COR-L47 (cell line): ENCODE results near the gene KRTAP10-12.
"Not testable (repeated sequence)": the region's sequence is repeated elsewhere in the genome, so short reads cannot be mapped to it uniquely, and the experiment has no call there.

Experiments used
- DNase-seq: peaks from one replicate; lab custom pipeline; 2025; lab: John Stamatoyannopoulos, UW

The KRTAP10-12 gene

DNA sequence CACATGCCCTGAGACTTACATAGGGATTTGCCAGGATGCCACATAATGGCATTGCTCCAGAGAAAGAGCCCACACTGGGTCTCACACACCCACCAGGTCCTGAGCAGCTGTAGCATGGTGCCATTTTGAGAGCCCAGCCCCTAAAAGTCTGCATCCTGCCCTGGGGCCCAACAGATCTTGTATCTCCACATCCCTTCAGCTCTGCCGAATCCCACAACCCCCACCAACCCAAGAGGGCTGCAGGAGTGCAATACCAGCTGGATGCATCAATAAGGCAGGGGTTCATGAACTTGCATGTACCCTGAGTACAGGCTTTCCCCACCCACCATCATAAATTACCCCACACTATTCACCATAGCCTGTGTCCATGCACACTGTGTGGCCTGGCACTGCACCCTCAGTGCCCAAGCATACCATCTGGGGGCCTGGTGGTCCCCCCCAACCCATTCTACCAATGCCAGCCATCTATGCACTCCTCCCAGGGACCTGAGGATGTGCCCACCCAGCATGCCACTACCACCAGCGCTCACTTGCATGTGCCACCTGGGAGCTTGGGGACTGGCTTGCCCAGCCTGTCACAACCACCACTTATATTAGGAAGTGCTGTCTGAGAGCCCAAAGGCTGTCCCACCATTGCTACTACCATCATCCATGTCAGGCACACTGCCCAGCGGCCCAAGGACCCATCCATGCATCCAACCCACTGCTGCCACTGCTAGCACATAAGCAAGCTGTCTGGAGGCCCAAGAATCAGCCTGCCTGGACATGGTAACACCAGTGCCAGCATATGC, 26.1 kb upstream of the KRTAP10-12 start:
- DNase-seq = no peak

DNA sequence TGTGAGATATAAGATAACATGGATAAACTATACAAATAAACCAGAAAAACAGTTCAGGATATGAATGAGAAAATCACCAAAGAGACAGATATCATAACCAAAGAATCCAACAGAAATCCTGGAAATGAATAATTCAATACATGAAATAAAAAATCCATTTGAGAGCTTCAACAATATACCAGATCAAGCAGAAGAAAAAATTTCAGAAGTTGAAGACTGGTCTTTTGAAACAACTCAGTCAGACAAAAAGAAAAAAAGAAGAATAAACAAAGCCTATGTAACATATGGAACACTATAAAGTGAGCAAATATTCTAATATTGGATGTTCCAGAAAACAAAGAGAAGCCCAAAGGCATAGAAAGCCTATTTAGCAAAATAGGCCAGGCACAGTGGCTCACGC, 25.1 kb upstream of the KRTAP10-12 start:
- no peak for DNase-seq

DNA sequence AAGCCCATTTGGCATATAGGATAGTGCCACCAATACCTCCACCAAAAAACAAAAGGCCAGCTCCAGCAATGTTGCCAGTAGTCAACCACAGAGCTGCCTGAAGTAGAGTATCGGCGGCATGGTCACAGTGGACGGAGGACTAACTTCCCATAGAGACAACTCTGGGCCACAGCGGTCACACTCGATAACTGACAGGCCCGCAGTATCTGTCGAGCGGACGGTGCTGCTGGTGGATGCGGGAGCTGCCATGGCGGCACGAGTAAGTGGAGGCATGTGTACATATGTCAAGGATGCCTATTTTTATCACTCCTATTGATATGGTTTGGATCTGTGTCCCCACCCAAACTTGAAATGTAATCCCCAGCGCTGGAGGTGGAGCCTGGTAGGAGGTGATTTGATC, 19.1 kb upstream of the KRTAP10-12 start:
- no peak for DNase-seq

DNA sequence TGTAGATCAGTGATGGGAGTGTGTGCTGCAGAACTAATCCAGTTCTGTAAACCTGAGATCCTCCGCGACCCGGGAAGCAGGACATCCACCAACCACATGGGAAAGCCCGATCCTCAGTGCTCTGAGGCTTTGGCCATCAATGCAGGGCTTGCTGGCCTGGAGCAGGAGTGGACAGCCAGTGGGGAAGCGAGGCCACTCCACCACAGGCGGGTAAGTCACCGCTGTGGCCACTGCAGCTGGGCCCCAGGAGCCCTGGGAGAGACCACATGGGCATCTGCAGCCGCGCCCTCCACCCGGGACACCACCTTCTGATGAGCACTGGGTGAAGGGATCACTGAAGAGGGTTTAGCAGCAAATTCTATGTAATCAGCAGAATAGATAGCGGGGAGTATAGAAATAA, 15.8 kb upstream of the KRTAP10-12 start:
- DNase-seq = no peak

DNA sequence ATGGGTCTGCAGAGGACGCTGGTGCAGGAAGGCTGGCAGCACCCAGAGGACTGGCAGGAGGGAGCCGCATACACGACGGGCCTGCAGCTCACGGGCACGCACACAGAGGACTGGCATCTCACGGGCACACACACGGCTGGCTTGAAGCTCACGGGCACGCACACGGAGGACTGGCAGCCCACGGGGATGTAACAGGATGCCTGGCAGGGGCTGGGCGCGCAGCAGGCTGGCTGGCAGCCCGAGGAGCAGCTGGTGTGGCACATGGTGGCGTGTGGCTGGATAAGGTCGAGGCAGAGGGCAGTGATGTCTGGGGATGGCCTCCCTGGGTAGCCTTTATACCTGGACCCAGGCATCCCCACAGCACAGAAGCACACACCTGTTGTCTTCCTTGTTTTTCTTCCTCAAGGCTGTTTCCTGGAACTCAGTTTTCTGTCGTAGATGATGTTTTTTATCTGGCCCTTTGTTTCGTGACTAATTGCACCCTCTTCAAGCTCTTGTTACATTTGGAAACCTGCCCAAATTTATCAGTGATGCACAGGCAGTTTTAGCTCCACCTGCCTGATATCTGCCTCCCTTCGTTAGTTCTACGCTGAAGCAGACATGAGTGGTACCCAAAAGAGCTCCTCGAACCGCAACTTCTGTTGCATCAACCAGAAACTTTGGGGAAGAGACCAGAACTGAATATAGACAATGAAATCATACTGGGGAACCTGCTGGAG, 15.0 kb upstream of the KRTAP10-12 start, which contains the start of gene KRTAP12-1:
Gene KRTAP12-1 (minus strand): TSS at position 303 of the 719 bp plus-strand sequence. CDS start 40 bp downstream, at position 263.
- peak; percentile 97 for DNase-seq

DNA sequence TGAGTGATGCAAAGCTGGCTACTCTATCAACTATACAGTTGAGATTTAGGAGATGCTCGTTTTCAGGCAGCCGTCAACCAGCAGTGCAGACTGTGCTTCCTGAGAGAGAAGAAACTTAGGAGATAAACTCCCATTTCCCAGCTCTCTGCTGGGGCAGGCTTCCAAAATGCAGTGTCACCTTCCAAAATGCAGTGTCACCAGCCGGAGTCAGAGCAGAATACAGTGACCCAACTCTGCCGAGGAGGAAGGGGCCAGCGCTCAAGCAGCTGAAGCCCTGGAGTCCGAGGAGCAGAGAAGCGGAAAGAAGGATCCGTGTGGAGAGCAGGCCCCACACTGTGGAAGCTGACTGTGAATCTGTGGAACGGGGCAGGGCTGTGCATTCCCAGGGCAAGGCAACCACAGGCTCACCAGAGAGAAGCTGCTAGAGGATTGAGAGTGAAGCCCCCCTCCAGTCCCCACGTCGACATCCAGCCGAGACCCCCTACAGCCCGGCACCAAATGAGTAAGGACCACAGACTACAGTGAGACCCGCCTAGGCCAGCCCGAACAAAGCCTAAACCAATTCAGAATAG, 14.3 kb upstream of the KRTAP10-12 start:
- DNase-seq = no peak

DNA sequence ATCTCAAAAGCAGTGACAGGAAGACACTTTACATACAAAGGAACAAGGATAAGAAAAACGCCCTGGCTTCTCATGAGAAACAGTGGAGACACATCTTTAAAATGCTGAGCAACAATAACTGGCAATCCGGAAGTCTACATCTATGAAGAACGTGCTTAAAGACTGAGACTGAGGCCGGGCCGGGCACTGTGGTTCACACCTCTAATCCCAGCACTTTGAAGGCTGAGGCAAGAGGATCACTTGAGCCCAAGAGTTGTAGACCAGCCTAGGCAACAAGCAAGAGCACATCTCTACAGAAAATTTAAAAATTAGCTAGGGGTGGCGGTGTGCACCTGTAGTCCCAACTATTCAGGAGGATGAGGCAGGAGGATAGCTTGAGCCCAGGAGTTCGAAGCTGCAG, 12.9 kb upstream of the KRTAP10-12 start:
- DNase-seq = no peak

DNA sequence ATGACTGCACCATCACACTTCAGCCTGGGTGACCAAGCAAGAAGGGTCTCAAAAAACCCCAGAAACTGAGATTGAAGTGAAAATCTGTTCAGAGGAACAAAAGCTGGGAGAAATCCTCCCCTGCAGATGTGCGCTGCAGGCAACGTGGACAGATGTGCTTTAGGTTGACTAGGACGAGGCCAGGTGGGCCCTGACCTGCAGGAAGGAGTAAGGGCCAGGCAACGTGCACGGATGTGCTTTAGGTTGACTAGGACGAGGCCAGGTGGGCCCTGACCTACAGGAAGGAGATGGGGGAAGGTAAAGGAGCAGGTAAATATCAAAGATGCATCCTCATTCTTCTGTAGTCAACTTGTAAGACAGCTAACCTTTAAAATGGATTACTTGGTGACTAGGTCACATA, 12.5 kb upstream of the KRTAP10-12 start:
- no peak for DNase-seq

DNA sequence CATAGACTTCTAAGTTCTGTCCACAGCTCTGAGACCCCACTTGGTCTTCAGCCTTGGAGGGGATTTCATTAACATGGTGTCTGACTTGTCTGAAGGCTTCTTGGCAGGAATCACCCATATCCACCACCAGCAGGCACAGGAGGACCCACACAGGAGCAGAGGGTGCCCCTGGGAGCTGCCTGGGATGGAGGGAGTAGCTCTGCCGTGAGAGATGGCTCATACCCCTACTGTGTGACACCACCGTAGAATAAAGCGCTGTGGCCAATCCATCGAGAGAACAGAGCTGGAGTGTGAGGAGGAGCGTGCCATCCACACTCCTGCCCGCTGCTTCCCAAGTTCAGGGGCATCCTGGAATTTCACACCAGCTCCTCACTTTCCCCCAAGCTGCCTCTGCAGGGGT, 11.9 kb upstream of the KRTAP10-12 start:
- not testable (repeated sequence) for DNase-seq

DNA sequence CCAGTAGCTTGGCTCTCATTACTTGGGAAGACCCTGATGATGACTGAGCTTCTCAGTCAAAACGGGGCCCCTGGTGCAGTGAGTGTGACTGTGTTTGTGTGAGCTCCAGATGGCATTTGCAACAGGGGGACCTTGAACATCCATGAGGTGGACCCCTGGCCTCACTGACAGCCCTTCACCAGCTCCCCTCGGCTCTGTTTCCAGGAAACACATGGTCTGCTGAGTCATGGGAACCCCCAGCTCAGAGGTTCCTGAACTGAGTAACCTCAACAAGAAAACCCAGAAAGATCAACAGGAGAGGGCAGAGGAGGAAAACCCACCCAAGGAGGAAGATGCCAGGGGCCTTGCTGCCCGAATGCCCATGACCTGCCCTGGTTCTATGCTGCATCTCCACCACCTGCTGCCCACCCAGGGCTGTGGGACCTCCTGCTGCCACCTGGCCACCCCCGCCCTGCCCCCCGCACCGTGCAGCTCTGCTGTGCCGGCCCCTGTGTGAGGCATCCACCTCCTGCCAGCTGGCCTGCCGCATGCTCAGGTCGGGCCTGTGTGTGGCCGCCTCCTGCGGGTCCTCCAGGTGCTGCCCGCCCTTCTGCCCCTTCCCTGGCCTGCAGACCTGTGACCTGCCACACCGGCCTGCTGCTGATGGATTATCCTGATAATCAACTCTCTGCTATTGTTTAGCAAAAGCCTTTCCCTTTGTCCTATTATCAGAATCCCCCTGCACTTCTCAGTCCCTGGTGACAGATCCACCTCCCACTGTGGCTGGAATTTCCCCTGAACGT, 10.8 kb upstream of the KRTAP10-12 start:
- DNase-seq = no peak

DNA sequence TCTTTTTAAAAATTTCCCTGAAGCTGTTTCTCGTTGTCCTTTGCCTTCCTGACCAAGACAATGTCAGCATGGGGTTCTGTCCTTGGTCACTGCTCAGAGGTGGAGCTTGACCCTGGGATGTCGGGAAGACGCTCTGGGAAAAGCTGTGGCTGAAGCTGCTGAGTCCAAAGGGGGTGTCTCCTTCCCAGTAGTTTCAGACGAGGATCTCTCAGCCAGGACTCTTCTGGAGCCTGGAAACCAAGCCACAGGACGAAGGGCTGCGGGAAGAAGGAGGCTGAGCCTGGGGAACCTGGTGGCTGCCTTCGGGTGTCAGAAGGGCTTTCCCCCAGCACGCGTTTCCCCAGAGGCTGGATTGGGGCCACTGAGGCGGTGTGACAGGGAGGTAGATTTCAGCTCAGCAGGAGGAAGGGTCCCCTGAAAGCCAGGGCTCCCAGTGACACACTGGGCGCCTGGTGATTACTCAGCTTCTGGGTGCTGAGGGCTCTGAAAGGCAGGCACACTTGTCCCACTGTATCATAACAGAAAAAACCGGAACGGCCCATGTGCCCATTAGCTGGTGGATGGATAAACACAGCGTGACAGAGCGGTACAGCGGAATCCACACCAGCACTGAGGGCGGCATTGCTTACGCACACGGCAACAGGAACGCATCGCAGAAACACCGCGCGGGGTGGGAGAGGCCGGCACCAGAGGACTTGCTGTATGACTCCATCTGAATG, 10.0 kb upstream of the KRTAP10-12 start:
- DNase-seq = no peak

DNA sequence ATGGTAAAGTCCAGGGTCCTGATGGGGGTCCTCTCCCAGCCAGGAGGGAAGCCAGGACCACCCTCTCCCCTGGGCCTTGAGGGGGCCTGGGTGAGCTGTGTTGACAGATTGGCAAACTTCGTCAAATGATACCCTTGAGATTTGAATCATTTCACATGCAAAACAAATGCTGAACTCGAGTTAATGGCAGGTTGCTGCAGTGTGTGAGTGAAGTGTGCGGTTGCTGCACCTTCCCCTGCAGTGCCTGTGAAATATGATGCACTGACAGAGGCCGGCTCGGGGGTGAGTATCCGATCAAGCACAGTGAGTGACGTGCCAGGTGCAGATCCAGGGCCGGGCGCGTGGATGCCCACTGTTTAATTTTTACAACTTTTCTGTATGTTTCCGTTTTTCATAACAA, 9.3 kb upstream of the KRTAP10-12 start:
- DNase-seq = no peak

DNA sequence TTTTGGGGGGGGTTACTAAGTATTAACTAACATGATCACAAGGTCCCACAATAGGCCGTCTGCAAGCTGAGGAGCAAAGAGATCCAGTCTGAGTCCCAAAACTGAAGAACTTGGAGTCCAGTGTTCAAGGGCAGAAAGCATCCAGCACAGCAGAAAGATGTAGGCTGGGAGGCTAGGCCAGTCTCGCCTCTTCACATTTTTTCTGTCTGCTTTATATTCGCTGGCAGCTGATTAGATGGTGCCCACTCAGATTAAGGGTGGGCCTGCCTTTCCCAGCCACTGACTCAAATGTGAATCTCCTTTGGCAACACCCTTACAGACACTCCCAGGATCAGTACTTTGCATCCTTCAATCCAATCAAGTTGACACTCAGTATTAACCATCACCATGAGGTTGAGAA, 7.2 kb upstream of the KRTAP10-12 start:
- not testable (repeated sequence) for DNase-seq

DNA sequence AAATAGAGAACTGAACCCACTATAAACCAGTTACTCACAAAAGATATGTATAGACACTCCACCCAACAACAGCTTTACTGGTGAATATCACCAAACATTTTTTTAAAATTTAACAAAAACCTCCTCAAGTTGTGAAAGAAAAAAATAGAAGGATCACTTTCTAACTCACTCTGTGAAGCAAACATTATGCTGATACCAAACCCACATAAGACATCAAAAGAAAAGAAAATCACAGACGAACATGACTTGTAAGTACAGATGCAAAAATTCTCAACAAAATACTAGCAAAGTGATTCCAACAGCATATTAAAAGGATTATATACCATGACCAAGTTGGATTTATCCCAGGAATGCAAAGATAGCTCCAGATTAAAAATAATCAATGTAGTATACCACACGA, 5.3 kb upstream of the KRTAP10-12 start:
- no peak for DNase-seq

DNA sequence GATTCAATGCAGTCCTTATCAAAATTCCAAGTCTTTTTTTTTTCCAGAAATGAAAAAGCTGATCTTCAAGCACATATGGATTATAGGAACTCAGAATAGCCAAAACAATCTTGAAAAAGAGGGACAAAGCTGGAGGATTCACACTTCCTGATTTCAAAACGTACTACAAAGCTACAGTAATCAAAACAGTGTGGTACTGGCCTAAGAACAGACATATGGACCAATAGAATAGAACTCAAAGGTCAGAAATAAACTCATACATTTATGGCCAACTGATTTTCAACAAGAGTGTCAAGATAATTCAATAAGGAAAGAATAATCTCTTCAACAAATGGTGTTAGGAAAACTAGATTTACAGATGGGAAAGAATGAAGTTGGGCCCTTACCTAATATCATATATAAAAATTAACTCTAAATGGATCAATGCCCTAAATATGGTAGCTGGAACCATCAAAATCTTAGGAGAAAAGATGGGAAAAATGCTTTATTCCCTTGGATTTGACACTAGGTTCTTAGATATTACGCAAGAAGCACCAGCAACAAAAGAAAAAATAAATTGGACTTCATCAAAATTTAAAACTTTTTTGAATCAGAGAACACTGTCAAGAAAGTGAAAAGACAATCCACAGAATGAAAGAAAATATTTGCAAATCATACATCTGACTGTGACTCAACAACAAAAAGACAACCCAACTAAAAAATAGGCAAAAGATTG, 4.0 kb upstream of the KRTAP10-12 start:
- DNase-seq = no peak

DNA sequence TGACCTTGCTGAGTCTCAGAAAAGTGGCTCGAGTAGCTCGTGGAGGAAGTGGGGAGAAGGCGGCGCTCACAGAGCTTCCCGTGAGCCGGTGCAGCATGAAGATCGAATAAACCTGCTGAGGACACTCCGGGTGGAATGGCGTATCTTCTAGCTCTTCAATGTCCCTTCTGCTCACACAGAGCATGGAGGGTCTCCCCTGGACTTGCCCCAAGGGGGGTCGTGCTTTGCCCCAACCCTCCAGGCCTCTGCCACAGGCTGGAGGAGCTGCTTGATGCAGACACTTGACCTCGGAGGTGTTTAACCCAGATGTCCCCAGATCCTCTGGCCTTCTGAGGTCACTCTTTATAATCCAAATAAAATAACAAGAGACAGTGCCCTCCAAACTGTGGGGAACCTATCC, 2.2 kb upstream of the KRTAP10-12 start:
- DNase-seq = no peak

DNA sequence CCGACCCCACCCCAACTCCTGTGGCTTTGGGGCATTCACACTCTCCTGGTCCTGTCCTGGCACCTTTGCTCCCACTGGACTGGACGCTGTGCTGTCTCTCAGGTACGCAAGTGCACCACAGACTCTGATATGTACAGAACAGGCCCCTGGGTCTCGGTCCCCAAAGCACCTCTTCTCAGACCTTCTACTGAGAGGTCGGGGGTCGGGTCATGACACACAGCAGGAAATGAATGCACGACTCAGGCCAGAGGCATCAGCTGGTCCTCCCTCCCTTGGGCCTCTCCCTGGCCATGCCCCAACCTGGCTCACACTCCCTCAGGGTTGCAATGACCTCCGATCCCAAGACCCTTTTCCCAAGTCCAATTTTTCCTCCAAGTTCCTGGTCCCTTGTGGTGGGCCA, 1.8 kb upstream of the KRTAP10-12 start:
- DNase-seq = no peak

DNA sequence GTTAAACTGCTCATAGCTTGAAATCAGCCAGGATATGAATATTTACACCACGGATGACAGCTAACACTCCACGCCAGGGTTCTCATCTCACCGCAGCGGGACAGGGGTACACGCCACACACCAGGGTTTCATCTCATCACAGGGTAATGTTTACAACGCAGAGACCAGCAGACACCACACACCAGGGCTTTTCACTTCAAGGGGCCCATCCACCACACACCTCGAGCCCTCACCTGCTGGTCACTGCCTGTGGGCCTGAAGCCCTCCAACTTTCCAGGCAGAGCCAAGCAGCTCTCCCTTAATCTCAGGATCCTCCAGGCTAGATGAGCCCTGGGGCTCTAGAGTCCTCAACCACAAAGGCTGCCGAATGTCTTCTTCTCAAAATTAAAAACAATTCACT, 1.3 kb upstream of the KRTAP10-12 start:
- DNase-seq = no peak

DNA sequence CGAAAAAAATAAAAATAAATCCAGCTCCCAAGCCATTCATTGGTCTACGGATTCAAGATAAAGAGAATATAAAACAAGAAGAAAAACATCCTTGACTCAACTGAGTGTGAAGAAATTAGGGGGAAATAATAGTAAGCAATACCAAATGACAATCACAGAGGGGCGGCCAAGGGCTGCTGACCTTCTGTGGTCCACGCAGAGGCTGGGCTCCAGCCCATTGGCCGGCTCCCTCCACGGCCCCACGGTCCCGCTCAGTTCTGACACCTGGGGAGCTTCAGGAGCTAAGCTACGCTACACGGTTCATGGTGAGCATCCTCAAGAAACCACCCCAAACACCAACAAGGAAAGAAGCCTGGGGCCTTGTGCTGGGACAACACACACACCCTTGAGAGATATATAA, 400 bp upstream of the KRTAP10-12 start:
- DNase-seq = no peak

DNA sequence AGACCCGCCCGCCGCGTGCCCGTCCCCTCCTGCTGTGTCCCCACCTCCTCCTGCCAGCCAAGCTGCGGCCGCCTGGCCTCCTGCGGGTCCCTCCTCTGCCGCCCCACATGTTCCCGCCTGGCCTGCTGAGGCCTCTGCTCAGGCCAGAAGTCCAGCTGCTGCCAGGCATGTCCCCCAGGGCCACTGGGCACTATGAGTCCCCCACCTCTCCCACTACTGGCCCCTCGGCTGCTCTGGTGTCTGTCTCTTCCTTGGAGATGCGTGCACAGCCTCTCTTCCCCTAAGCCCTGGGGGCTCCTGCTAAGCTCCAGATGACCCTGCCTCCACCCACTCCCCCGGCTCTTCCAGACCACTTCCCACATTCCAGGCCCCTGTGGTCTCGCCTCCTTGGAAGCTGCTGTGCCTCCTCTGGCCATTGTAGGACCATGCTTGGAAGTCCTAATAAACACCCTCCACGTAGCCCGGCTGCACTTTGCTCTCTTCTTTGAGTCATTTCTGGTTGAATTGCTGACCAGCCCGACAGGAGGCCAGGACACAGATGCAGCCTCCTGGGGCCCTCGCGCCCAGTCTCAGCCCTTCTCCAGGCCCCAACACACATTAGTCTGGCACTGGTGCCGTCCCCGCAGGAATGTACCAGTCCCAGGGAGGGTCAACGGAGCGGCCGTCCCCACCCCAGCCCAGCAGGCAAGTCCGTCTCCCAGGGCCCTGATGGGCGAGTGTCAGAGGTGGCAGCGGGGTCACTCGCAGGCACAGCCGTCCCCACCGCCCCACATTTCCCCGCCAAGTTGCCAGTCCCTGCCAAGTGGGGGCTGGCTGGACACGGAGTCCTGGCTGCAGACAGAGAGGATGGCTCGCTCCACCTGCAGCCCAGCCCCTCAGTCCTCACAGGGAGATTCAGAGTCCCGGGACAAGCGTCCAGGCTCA, 1.1 kb downstream of the KRTAP10-12 start:
- peak; percentile 50 for DNase-seq
